ENCODE data around the gene CEACAM16.
A peak's percentile ranks its signal among the peaks of the same experiment; 100 is the strongest.
"Not testable (repeated sequence)": the region's sequence is repeated elsewhere in the genome, so short reads cannot be mapped to it uniquely, and the experiment has no call there.

The CEACAM16 gene

DNA sequence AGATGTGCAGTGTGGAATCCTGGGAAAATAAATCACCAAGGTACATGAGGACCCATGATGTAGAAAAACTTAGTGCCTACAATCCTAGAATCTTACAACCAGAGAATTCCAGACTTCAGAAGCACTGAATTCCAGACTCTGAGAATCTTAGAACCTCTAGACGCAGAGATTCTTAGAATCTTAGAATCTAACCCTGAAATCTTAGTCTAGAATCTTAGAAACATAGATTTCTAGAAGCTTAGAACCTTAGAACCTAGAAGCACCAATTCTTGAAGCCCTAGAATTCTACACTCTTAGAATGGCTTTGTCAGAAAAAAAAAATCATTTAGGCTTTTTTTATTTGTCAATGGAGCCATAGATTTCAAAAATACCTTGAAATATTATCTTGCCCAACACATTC, 6.0 kb downstream of the CEACAM16 start:
- DNase-seq = no peak

DNA sequence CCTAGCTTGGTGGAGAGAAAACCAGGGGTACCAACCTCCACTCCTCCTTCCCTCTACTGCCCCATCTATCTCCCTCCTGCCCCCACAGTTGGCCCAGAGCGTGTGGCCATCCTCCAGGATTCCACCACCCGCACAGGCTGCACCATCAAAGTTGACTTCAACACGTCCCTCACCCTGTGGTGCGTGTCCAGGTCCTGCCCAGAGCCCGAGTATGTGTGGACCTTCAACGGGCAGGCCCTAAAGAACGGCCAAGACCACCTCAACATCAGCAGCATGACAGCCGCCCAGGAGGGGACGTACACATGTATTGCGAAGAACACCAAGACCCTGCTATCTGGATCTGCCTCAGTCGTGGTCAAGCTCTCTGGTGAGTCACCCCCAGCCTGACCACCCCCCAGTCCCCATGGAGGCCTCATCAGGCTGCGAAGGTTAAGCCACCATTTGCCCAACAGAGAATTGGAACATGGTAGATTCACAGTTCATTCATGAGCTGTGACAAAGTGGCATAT, 6.6 kb downstream of the CEACAM16 start:
- DNase-seq = no peak

DNA sequence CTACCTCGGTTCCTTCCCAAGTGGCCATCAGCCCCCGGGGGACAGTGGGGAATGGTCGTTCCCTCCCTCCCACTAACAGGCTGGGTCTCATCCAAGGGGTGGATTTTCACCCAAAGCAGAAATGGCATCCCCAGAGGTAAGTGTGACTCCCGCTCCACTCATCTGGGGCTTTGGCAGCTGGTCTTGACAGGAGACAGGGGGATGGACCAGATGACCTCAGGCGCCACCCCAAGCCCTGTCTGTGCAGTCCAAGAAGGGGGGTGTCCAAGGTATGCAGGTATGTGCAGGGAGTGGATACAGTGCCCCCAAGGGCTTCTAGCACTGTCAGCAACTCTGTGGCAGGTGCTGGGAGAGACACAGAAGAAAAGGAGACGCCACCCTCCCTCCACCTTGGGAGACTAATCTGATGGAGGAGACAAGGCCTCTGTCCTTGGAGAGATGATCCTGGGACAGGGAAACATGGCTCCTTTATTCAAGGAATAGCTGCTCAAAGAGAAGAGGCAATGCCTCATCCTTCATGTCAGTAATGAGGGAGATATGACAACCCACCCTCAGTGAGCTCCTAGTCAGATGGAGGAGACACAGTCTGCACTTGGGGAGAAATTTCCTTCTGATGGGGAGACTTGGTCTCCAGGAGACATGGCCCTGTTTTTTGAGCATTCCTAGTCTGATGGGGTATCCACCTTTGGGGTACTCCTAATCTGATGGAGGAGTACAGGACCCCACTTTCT, 7.7 kb downstream of the CEACAM16 start:
- no peak for DNase-seq

DNA sequence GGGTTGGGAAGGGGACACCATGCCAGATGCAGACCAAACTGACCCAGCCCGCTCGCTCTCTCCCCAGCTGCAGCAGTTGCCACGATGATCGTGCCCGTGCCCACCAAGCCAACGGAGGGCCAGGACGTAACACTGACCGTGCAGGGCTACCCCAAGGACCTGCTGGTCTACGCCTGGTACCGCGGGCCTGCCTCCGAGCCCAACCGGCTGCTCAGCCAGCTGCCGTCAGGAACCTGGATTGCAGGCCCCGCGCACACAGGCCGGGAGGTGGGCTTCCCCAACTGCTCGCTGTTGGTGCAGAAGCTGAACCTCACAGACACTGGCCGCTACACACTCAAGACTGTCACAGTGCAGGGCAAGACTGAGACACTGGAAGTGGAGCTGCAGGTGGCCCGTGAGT, 8.8 kb downstream of the CEACAM16 start:
- no peak for DNase-seq

DNA sequence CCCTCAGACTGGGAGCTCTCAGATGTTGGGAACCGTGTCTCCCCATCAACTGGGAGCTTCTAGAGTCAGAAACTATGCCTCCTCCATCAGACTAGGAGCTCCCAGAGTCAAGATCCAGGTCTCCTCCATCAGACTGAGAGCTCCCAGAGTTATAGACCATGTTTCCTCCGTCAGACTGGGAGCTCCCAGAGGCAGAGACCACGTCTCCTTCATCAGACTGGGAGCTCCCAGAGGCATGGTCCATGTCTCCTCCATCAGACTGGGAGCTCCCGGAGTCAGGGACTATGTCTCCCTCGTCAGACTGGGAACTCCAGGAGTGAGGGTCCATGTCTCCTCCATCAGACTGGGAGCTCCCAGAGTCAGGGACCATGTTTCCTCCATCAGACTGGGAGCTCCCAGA, 10.0 kb downstream of the CEACAM16 start:
- no peak for DNase-seq

DNA sequence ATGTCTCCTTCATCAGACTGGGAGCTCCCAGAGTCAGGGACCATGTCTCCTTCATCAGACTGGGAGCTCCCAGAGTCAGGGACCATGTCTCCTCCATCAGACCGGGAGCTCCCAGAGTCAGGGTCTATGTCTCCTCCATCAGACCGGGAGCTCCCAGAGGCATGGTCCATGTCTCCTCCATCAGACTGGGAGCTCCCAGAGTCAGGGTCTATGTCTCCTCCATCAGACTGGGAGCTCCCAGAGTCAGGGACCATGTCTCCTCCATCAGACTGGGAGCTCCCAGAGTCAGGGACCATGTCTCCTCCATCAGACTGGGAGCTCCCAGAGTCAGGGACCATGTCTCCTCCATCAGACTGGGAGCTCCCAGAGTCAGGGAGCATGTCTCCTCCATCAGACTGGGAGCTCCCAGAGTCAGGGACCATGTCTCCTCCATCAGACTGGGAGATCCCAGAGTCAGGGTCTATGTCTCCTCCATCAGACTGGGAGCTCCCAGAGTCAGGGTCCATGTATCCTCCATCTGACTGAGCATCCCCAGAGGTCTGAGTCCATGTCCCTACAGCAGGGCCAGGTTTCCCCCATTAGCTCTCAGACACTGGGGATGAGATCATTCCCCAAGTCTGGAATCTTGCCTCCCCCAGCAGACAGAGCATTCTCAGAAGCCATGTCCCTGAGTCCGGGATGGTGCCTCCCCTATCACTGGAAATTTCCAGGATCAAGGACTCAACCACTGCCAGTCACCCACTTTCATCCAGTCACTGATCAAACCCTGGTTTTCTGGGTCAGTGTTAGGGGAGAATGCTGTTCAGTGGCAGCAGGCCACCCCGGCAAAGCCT, 10.7 kb downstream of the CEACAM16 start:
- DNase-seq = not testable (repeated sequence)

DNA sequence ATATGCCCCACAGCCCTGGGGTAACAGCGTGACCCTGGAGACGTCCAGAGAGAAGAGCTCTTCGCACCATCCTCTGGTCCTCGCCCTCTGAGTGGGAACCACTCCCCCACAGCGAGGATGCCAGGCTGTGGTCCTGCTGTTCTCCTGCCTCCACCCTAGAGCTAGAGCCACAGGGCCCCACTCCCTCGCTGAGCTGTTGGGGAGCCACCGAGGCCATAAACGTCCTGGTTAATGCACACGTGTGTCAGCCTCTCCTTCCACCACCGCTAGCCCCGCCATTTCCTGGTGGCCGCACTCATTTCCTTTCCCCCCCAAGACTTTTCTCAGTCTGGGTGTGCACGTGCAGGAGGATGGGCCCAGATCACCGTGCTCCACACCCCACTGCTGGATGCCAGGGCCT, 11.5 kb downstream of the CEACAM16 start:
- DNase-seq = no peak

DNA sequence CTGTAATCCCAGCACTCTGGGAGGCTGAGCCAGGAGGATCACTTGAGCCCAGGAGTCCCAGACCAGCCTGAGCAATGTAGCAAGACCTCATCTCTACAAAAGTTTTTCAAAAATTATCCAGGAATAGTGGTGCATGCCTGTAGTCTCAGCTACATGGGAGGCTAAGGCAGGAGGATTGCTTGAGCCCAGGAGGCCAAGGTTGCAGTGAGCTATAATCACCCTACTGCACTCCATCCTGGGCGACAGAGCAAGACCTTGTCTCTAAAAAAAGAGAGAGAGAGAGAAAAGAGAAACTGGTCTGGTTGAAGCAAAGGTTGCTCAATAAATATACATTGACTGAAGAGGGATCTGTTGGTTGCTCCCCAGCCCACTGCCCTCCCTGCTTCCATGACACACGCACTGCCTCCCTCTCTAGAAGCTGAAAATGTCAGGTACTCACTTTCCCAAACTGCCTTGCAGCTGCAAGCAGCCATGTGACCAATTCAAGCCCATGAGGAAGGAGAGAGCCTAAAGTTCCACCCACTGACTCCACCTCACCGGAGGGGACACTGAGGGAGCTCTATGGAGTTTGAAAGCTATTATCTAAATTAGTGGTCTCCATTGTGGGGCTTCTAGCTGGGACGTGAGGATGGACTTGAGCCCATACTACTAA, 14.0 kb downstream of the CEACAM16 start:
- peak; percentile 16 for DNase-seq

DNA sequence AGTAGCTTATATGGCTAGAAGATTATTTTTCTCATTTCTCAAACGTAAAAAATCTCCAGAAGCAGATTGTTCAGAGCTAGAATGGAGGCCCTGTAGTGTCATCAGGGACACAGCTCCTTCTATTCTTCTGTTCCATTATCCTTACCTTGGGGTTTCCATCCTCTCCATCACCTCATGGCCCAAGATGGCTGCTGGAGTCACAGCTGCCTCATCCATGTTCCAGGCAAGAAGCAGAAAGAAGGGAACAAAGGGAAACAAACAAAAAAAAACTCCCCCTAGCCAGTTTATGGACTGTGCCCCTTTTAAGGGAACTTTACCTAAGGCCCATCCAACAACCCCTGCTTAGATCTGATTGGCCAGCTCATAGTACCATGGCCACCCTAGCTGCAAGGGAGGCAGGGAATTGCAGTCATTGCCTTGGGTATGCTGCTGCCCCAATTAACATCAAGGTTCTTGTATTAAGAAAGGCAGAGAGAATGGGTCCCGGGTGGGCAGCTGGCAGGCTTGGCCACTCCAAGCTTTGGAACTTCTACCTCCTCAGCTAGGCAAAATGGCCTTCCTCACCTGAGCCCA, 15.7 kb downstream of the CEACAM16 start:
- DNase-seq = no peak

DNA sequence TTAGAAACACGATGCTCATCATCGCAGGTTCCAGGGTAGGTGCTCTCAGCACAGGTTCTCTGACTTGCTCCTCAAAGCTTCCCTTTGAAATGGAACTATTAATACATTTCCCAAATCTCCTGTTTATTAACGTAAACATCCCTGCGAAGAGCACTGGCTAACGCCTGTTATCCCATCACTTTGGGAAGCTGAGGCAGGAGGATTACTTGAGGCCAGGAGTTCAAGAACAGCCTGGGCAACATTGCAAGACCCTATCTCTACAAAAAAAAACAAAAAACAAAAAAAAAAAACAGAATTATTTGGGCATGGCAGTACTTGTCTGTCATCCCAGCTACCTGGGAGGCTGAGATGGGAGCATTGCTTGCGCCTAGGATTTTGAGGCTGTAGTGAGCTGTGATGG, 18.7 kb downstream of the CEACAM16 start:
- no peak for DNase-seq

DNA sequence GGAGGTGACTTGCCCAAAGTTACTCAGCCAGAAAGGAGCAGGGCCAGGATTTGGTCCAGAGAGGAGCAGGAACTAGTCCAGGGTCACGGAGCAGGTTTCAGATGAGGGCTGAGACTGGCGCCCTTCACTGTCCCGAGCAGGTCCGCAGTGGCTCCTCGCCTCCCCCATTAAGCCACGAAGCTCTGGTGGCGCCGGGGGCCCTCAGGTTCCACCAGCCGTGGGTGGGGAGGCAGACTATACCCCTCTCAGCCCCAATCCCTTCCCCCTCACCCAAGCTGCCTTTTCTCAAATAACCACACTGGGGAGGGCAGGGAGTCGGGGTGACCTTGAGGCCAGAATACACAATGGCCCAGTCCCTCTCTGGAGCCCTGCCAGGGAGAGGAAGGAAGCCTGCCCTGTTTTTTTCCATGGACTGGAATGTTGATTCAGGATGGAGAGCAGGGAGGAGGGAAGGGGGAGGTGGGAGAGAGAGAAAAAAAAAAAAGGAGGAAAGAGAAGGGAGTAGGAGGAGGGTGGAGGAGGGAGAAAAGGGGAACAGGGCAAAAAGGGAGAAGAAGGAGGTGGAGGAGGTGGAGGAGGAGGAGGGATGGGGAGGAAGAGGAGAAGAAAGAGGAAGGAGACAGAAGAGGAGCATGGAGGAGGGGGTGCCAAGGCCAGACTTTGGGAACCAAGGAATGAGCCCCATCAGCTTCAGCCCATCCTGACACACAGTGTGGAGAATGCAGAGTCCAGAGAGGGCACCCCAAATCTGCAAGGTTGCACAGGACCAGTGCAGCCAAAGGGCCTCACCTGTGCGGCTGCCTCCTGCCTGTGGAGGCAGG, 19.7 kb downstream of the CEACAM16 start:
- DNase-seq = peak; percentile 83

DNA sequence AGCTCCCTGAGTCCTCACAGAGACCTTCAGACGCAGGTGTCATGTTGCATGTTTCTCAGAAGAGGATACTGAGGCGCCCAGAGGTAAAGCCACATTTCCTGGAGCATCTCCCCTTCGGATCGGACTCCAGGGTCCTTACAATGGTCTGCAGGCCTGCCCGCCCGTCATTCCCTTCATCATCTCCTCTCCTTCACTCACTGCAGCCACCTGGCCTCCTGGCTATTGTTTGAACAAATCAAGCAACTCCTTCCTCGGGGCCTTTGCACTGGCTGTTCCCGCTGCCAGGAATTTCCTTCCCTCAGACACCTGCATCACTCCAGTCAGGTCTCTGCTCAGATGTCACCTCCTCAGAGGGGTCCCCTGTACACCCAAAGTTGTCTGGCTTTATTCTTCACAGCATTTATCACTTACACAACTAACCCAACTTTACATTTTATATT, 20.3 kb downstream of the CEACAM16 start:
- peak; percentile 69 for DNase-seq

DNA sequence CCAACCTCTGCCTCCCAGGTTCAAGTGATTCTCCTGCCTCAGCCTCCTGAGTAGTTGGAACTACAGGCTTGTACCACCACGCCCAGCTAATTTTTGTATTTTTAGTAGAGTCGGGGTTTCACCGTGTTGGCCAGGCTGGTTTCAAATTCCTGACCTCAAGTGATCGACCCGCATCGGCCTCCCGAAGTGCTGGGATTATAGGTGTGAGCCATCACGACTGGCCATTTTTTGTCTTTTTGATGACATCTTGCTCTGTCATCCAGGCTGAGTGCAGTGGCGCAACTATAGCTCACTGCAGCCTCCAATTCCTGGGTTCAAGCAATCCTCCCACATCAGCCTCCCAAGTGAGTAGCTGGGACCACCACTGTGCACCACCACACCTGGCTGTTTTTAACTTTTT, 21.4 kb downstream of the CEACAM16 start:
- not testable (repeated sequence) for DNase-seq

DNA sequence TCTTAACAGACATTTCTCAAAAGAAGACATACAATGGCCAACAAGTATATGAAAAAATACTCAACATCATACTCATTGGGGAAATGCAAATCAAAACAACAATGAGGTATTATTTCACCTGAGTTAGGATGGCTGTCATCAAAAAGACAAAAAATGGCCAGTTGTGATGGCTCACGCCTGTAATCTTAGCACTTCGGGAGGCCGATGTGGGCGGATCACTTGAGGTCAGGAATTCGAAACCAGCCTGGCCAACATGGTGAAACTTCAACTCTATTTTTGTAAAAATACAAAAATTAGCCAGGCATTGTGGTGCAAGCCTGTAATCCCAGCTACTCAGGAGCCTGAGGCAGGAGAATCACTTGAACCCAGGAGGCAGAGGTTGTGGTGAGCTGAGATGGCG, 22.0 kb downstream of the CEACAM16 start:
- no peak for DNase-seq

DNA sequence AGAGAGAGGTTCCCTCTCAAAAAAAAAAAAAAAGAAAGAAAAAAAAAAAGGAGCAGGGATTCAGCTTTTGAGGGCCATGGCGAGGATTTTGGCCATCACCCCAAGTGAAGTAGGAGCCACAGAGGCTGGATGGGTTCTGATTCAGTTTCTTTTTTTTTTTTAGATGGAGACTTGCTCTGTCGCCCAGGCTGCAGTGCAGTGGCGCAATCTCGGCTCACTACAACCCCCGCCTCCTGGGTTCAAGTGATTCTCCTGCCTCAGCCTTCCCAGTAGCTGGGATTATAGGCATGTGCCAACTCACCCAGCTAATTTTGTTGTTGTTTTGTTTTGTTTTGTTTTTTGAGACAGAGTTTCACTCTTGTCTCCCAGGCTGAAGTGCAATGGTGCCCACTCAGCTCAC, 22.4 kb downstream of the CEACAM16 start:
- DNase-seq = not testable (repeated sequence)

DNA sequence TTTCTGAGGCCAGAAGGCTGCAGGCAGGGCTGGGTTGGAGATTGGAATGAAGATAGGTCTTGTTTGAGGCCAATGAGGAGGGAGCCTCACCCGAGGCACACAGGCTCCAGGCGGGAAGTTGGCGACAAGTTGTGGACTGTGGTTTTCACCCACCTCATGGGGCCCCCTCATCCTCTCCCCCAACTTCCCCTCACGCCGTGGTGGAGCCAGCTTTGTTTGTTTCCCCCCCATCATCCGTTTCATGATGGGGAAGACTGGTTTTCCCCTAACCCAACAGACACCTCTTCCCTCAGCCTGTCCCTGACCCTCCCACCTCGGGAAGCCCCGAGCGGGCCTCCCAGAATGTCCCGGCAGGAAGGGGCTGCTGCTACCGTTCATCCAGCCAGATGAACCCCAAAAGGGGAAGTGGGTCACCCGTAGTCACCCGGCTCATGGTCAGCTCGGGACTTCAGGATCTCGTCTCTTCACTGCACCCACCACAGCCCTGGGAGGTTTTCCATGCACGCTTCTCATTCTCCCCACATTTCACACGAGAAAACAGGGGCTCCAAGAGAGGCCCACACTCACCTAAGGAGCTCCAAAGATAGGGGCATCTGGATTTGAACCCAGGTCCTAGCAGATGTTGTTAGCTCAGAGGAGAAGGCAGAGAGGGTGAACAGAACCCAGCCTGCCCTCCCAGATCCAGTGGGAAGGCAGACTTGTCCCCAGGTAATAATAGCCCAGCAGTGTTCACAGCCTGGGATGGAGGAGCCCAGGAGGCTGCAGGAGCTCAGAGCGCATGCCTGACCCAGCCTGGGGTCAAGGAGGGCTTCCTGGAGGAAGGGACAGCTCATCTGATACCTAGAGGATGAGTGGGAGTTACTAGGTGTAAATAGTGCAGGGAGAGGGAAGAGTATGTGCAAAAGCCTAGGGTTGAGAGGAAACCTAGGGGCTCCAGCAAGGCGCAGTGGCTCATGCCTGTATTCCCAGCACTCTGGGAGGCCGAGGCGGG, 23.5 kb downstream of the CEACAM16 start:
- no peak for DNase-seq

DNA sequence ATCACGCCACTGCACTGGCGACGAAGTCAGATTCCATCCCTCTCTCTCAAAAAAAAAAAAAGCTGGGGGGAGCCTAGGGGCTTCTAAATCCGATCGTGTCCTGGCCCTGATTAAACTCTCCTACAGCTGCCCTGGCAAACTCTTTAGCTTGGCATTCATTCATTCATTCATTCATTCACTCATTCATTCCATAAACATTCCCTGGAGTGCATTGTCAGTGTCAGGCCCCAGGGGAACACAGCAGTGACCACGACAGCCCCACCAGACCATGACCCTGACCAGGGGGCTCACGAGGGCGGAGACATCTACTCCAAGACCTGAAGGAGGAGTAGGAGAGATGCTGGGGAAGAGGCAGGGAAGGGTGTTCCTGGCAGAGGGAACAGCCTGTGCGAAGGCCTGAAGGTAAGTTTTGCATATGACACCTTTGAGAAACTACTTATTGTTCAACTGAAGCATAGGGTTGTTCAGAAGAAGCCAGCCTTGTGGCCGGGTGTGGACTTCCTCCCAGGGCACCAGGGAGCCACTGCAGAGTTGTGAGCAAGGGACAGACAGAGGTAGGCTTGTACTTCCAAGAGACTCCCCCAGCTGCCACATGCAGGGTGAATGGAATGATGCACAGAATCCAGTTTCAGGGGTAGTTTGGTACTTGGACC, 24.5 kb downstream of the CEACAM16 start:
- peak; percentile 59 for DNase-seq

DNA sequence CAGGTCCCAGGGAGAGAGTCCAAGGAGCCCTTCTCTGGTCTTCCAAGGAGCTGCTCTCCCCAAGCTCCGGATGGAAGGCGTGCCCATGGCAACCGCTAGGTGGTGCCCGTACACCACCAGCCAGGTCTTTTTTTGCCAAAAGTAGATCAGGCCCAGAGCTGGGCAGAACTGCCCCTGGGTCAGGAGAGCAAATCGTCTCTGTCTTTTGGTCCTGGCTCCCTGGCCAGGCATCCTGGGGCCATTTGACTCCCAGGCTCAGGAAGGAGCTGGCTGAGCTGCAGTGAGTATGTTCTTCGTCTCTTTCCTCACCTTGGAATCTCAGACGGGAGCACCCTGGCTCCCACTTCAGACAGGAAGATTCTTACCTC, 25.0 kb downstream of the CEACAM16 start:
- DNase-seq = peak; percentile 86

DNA sequence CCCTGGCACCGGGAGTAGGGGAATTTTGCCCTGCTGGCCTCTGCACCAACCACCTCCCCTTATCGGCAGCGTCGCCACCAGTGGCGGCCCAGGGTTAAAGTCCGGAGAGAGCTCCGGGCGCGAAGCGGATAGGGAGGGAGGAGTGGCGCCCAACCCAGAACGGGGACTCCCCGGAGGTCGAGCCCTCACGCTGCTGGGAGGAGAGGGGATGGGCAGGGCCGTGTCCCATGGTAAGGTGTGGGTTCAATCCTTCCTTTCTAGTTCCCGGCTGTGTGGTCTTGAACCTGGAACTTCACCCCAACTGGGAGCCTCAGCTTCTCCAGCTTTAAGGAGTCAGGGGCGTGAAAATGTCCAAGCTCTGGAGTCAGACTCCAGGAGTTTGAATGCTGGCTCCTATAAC, 26.3 kb downstream of the CEACAM16 start:
- DNase-seq = peak; percentile 70

DNA sequence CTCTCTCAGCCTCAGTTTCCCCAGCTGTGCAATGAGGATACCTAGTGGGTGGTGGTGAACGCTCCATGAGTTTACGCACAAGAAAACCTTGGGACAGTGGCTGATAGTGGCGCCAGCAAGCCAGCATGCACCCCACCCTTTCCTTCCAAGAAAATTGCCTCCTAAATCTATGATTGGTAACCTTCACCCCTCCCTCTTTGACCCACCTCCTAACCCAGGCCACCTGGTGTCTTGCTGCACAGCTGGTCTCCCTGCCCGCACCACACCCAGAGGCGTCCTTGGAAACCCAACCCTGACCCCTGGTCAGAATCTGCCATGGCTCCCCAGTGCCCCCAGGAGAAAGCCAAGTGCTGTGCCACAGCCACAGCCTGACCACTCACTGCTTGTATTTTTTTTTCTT, 26.7 kb downstream of the CEACAM16 start:
- no peak for DNase-seq

DNA sequence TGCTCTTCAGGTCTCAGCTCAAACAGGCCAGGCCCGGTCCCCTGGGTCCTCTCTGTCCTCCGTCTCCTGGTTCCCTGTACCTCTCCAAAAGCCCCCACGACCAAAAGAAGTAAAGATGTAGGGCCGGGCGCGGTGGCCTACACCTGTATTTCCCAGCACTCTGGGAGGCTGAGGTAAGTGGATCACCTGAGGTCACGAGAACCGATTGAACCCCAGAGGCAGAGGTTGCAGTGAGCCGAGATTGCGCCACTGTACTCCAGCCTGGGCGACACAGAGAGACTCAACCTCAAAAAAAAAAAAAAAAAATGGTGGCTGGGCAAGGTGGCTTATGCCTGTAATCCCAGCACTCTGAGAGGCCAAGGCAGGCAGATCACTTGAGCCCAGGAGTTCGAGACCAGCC, 27.5 kb downstream of the CEACAM16 start:
- no peak for DNase-seq
